ENCODE data around the gene NLGN1.

NLGN1 gene

DNA sequence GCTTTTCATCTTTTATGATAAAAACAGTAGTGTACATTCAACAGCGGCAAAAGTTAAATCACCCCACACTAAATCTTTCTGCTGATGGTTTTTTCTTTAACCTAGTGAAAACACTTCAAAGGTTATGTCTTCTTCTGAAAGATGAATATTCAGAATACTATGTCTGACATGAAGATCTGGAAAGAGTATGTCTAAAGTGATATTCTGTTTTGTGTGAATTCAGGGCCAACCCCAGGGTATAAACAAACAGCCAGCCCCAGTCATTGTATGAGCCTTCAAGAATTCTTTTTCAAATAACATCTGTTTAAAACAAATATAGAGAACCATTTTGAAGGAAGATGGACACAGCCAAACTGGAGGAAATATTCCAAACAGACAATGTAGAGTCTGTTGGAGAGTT lies 880.5 kb downstream of the NLGN1 start:
- TF ChIP-seq, protein P1, sequence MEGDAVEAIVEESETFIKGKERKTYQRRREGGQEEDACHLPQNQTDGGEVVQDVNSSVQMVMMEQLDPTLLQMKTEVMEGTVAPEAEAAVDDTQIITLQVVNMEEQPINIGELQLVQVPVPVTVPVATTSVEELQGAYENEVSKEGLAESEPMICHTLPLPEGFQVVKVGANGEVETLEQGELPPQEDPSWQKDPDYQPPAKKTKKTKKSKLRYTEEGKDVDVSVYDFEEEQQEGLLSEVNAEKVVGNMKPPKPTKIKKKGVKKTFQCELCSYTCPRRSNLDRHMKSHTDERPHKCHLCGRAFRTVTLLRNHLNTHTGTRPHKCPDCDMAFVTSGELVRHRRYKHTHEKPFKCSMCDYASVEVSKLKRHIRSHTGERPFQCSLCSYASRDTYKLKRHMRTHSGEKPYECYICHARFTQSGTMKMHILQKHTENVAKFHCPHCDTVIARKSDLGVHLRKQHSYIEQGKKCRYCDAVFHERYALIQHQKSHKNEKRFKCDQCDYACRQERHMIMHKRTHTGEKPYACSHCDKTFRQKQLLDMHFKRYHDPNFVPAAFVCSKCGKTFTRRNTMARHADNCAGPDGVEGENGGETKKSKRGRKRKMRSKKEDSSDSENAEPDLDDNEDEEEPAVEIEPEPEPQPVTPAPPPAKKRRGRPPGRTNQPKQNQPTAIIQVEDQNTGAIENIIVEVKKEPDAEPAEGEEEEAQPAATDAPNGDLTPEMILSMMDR (IDR thresholded peaks at IDR 0.05; ENCODE audit: low read depth, low read length, missing control alignments): no peak
- Histone ChIP-seq H3K27me3 (replicated peaks) (no peaks in the 10 kb centered on the region), H3K4me3 (ENCODE audit: low read depth, low read length) (no peak overlapping the region), H3K36me3 (replicated peaks) (no peaks in the 10 kb centered on the region), H3K27ac (no peak overlapping the region)
- no peak for DNase-seq
- in situ Hi-C loops (cut with HindIII; ENCODE audit: low pct_ligation_motif_present, low sequenced_read_pairs): no loop called here

DNA sequence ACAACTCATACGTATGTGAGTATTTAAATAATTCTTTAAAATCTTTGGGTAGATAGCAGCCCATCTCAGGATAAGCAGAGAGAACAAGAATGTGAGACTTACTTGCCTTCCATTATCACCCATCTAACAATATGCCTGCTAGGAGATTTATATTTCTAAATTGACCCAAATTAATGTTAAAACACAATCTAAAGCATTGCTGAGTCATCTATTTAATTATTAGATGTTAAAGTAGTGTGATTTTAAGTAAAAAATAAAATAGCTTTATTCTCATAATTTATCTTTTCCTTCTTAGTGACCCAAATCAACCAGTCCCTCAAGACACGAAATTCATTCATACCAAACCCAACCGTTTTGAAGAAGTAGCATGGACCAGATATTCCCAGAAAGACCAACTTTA lies 882.6 kb downstream of the NLGN1 start:
- H3K27ac ChIP-seq: no peak overlapping the region
- H3K27me3 ChIP-seq (replicated peaks): no peaks in the 10 kb centered on the region
- no peak for DNase-seq
- in situ Hi-C loops (cut with HindIII; ENCODE audit: low pct_ligation_motif_present, low sequenced_read_pairs): no loop called here
- no peak overlapping the region for H3K4me3 ChIP-seq (ENCODE audit: low read depth, low read length)
- H3K36me3 ChIP-seq (replicated peaks): no peaks in the 10 kb centered on the region
- TF ChIP-seq, protein P1 (IDR thresholded peaks at IDR 0.05; ENCODE audit: low read depth, low read length, missing control alignments): no peak

DNA sequence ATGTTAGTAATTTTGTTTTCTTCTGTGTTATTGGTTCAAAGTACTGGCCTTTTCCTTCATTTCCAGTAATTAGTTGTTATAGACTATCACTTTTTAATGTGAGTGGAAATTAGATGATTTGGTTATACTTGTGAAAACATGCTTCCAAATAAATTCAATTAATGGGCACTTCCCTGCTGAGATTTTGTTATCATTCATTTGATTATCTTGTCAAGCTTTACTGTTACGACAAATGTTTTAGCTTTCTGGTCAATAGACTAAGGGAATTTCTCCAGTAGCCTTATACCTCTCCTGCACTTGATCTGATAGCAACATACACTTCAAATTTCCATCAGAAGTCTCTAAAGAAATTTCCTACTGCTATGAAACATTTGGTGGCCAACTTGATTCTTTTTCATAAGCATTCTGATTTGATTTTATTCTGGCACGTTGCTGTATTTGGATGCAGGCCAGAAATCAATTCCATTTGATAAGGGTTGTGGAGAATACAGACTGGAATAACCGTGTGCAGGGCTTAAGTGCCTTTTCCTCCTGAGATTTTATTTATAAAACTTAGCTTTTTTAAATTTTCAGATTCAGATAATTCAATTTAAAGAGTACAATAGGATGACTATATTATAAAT lies 887.8 kb downstream of the NLGN1 start:
- in situ Hi-C loops (cut with HindIII; ENCODE audit: low pct_ligation_motif_present, low sequenced_read_pairs): no loop called here
- H3K36me3 ChIP-seq (replicated peaks): no peaks in the 10 kb centered on the region
- DNase-seq: no peak
- no peak overlapping the region for H3K4me3 ChIP-seq (ENCODE audit: low read depth, low read length)
- H3K27ac ChIP-seq: no peak overlapping the region
- H3K27me3 ChIP-seq (replicated peaks): no peaks in the 10 kb centered on the region
- TF ChIP-seq, protein P1 (IDR thresholded peaks at IDR 0.05; ENCODE audit: low read depth, low read length, missing control alignments): no peak

DNA sequence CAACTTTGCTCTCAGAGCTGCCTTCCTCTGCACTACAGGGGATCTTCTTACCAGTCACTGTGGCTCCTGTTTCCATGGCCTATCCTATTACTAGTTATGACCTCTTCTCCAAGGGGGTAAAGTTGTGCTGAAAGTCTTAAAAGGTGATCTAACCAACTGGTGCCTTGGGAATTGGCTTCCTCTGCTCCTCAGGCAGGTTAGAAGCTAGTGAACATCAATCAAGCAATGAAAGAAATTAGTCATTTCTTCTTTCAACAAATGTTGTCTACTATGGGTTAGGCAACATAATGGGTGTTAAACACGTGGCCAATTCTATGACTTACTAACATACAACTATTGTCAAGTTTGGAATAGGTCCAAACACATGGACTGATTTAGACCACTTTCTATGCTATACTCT lies 890.2 kb downstream of the NLGN1 start:
- Histone ChIP-seq H3K36me3 (replicated peaks) (no peaks in the 10 kb centered on the region), H3K27me3 (replicated peaks) (no peaks in the 10 kb centered on the region), H3K27ac (no peak overlapping the region), H3K4me3 (ENCODE audit: low read depth, low read length) (no peak overlapping the region)
- TF ChIP-seq, protein P1 (IDR thresholded peaks at IDR 0.05; ENCODE audit: low read depth, low read length, missing control alignments): no peak
- in situ Hi-C loops (cut with HindIII; ENCODE audit: low pct_ligation_motif_present, low sequenced_read_pairs): no loop called here
- DNase-seq: no peak

DNA sequence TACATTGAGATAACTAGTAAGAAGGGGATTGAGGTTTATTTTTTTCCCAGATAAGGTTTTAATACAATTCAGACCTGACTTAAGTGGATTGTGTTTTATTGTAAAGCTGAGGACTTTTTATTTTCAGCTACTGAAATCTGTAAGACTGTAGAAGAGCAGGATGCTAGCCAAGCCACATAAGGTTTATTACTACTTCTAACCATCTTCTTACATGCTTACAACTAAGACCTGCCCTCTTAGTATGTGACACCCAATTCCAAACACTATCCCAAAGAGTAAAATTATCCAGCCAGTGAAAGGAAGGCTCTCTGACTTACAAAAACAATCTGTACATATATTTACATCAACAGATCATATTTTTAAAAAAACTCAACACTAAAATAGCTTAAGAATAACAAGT lies 897.1 kb downstream of the NLGN1 start:
- in situ Hi-C loops (cut with HindIII; ENCODE audit: low pct_ligation_motif_present, low sequenced_read_pairs): no loop called here

More for the DNA sequence above, 897.1 kb downstream of the NLGN1 start:
- H3K27me3 ChIP-seq (replicated peaks): no peaks in the 10 kb centered on the region
- H3K36me3 ChIP-seq (replicated peaks): no peaks in the 10 kb centered on the region
- no peak overlapping the region for H3K4me3 ChIP-seq (ENCODE audit: low read depth, low read length)
- no peak for DNase-seq
- TF ChIP-seq, protein P1 (IDR thresholded peaks at IDR 0.05; ENCODE audit: low read depth, low read length, missing control alignments): no peak
- no peak overlapping the region for H3K27ac ChIP-seq

All from brain microvascular endothelial cell (primary cell).